Lower leg skin (tissue), 4 donors: ENCODE data around the gene RHOB. TPM values are rescaled to one million over a fixed set of nuclear protein-coding genes. Genes with fewer than 3 reads are reported as not detected.

ENCODE experiments used
- DNase-seq, 2 donors: peaks; one replicate each; pipeline ENCODE4 v3.0.0-alpha.2; 2019; ENCODE audit warnings: low spot score in 2 of 2
- H3K4me3 ChIP-seq: fragments of 200-600 bp; sonication (generic); 2 replicates; pipeline ENCODE4 v1.5.1; 2017; ENCODE audit warnings: mild to moderate bottlenecking, low read depth; ENCODE audit not compliant: poor library complexity, severe bottlenecking
- CTCF ChIP-seq, 3 donors: fragments of 450-650 bp; IDR thresholded peaks; one replicate each; pipeline ENCODE4 v1.5.1; 2016; ENCODE audit warnings: antibody characterized with exemption in 3 of 3, mild to moderate bottlenecking in 3 of 3, moderate library complexity in 2 of 3
- POLR2A ChIP-seq, 2 donors: fragments of 450-650 bp; IDR thresholded peaks; one replicate each; pipeline ENCODE4 v1.6.1; 2016 to 2017; ENCODE audit warnings: antibody characterized with exemption in 2 of 2, mild to moderate bottlenecking in 1 of 2, moderate library complexity in 1 of 2
- WGBS, 2 donors: methylation state at CpG; one replicate each; pipeline ENCODE4 v1.1.5; 2018; 5-methylcytosine and 5-hydroxymethylcytosine counted together
- intact Hi-C: fragments of 100-400 bp; cut with DNase I; formaldehyde crosslinking; loops from one replicate; pipeline ENCODE4 v1.15.0; 2023; ENCODE audit warnings: low total_unique reads
- total RNA-seq, 4 donors: library from RNA; depleted of rRNA; stranded (reverse); fragments of >200 nt; gene quantifications; one replicate each; pipeline ENCODE4 v1.1.0, GENCODE V29; 2016

RHOB gene
- total RNA-seq, 4 donors from 2014 or later = 569 to 894 (median 709) TPM

DNA sequence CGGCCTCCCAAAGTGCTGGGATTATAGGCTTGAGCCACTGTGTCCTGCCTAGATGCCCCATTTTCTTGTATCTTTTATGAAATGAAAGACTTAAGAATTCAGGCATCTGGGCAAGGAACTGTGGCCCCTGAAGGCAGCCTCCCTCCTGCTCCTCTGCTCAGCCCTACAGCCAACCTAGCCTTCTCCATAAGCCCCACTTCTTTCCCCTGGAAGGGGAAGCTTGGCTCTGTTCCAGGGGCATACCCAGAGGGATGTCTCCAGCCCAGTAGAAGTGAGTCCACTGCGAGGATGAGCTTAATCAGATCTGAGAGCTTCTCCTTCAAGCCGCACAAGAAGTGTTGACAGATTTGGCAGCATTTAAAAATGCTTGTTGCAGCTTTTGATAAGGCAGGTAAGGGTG, 39.7 kb downstream of the RHOB start:
- TF ChIP-seq CTCF (IDR thresholded peaks at IDR 0.05) (no peak), POLR2A (IDR thresholded peaks at IDR 0.05) (no peak)
- no peak overlapping the region for H3K4me3 ChIP-seq
- peak in 1 of 2 donors; percentile 10 for DNase-seq
- intact Hi-C loops = no loop called here
- 62 to 67% methylated on average over 3 of the region's 3 CpGs for WGBS, 2 donors

GRCh38 chr2:20487030-20487391, 40.1 kb downstream of the RHOB start:
- H3K4me3 ChIP-seq = no peak overlapping the region
- peak in 1 of 2 donors; percentile 76 for DNase-seq
- 93 to 97% methylated on average over 3 of the region's 3 CpGs for WGBS, 2 donors
- intact Hi-C loops = no loop called here
- TF ChIP-seq CTCF (IDR thresholded peaks at IDR 0.05) (no peak), POLR2A (IDR thresholded peaks at IDR 0.05) (no peak)

GRCh38 chr2:20487392-20488174, 40.7 kb downstream of the RHOB start:
- peak in 1 of 2 donors; percentile 69 for DNase-seq
- intact Hi-C loops = no loop called here
- 80 to 81% methylated on average over 9 of the region's 9 CpGs for WGBS, 2 donors
- TF ChIP-seq CTCF (IDR thresholded peaks at IDR 0.05) (no peak), POLR2A (IDR thresholded peaks at IDR 0.05) (no peak)
- no peak overlapping the region for H3K4me3 ChIP-seq

DNA sequence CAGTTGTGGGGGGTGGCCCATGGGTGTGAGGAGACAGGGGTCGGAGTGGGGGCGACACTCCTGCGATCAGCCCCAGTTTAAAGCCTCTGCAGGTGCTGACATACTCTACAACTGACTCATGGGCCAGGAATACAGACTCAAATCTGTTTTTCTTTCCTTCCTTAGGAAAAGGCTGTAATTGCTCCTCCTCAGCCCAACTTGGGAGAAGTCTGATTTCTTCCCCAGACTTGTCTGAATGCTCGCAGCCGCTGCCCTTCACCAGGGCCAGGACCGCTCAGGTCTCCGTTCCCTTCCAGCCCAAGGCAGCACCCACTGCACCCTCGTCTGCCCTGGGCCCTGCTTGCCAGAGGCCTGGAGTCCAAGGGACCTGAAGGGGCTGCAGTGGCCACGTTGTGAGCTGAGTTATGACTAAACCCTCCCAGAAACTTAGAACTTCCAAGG, 41.3 kb downstream of the RHOB start:
- DNase-seq = peak in 1 of 2 donors; percentile 63
- intact Hi-C loops = no loop called here
- TF ChIP-seq CTCF (IDR thresholded peaks at IDR 0.05) (no peak), POLR2A (IDR thresholded peaks at IDR 0.05) (no peak)
- WGBS, 2 donors = 74 to 85% methylated on average over 8 to 9 of the region's 9 CpGs
- H3K4me3 ChIP-seq = no peak overlapping the region

- no peak overlapping the region for H3K4me3 ChIP-seq
- intact Hi-C loops = no loop called here
- TF ChIP-seq CTCF (IDR thresholded peaks at IDR 0.05) (no peak), POLR2A (IDR thresholded peaks at IDR 0.05) (no peak)
- WGBS, 2 donors = 80 to 83% methylated on average over 4 to 5 of the region's 5 CpGs
- peak in 1 of 2 donors; percentile 78 for DNase-seq
These were observed 41.9 kb downstream of the RHOB start for GRCh38 chr2:20488782-20489181.
